ENCODE measurements around the gene TMA7.

The TMA7 gene

DNA sequence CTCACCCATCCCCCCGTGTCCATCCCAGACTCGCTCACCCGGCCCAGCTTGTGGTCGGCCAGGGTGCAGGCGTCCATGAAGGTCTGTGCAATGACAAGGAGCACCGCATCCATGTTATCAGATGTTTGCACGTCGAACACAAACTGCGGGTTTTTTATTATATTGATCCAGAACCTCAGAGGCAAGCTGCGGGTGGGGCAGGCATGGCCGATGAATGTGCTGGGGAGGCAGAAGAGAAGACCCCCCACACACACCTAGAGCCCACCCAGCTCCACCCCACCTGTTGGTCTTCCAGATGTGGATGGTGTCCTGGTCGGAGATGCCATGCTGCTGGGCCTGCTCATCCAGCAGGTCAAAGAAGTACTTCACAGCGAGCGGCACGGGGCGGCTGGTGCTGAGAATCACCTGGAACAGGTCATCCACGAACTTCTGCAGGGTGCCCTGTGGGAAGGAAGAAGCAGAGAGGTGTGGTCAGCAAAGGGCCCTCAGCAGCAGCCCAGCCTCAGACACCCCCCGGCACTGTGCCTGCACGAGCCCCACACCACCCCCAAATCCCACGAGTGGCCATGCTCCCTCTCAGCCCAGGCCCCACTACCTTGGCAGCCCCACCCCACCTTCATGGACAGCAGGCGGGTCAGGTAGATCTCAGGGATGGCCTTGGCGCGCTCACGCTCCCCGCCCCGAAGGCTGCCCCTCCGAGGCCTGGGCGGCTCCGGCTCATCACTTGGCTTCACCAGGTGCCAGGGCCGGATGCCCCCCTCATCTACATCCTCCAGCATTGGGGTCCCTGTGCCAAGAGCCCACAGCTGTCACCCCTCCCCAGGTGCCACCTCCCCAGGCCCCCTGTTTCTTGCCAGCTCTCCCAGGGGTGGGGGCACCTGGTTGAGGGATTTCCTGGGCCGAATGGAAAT is 30.5 kb upstream of the TMA7 start:
- in situ Hi-C loops (cut with HindIII; ENCODE audit: low sequenced_read_pairs) = no loop called here
- DNase-seq (ENCODE audit: low read depth) = no peak
- no peak overlapping the region for H3K4me3 ChIP-seq (ENCODE audit: low read depth, low read length)
- no peak for TF ChIP-seq CTCF (IDR thresholded peaks at IDR 0.05; ENCODE audit: low read depth, low read length, missing control alignments)

- no peak overlapping the region for H3K4me3 ChIP-seq (ENCODE audit: low read depth, low read length)
- no peak for TF ChIP-seq CTCF (IDR thresholded peaks at IDR 0.05; ENCODE audit: low read depth, low read length, missing control alignments)
- no peak for DNase-seq (ENCODE audit: low read depth)
- in situ Hi-C loops (cut with HindIII; ENCODE audit: low sequenced_read_pairs) = no loop called here
These were observed 29.6 kb upstream of the TMA7 start for GRCh38 chr3:48410205-48411040.

GRCh38 chr3:48411041-48411588 is 28.9 kb upstream of the TMA7 start:
- TF ChIP-seq CTCF (IDR thresholded peaks at IDR 0.05; ENCODE audit: low read depth, low read length, missing control alignments) = no peak
- in situ Hi-C loops (cut with HindIII; ENCODE audit: low sequenced_read_pairs) = no loop called here
- no peak overlapping the region for H3K4me3 ChIP-seq (ENCODE audit: low read depth, low read length)
- no peak for DNase-seq (ENCODE audit: low read depth)

DNA sequence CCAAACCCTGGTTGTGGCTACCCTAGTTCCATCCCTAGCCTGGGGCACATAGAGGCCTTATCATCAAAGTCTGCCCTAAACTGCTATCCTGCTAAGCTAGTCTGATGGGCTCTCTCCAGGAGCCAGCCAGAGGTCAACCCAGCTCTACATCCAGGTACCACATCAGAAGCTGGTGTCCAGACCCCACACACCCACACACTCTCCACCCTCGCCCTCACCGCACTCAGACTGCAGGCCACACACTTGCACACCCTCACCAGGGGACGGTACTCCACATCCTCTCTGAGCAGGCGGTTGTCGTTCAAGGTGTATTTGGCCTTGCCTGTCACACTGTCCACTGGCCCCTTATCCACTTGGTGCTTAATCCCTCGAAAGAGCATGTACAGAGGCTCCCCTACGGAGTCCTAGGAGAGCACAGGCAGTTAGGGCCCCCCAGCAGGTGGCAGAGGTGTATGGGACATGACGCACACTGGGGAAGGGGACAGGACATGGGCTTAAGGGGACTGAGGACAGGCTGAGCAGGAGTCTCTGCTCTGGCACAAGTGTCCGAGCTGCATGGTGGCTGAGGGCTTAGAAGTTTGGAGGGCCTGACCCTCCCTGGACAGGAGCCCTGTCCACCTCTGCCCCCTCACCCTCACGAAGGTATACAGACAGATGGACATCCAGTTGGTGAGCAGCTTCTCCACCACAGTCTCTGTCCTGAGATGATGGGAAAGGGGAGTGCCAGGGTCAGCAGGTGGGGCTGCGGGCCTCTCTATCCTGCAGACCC is 28.3 kb upstream of the TMA7 start:
- no peak for TF ChIP-seq CTCF (IDR thresholded peaks at IDR 0.05; ENCODE audit: low read depth, low read length, missing control alignments)
- DNase-seq (ENCODE audit: low read depth) = no peak
- no peak overlapping the region for H3K4me3 ChIP-seq (ENCODE audit: low read depth, low read length)
- in situ Hi-C loops (cut with HindIII; ENCODE audit: low sequenced_read_pairs) = no loop called here

- TF ChIP-seq CTCF (IDR thresholded peaks at IDR 0.05; ENCODE audit: low read depth, low read length, missing control alignments) = no peak
- no peak overlapping the region for H3K4me3 ChIP-seq (ENCODE audit: low read depth, low read length)
- in situ Hi-C loops (cut with HindIII; ENCODE audit: low sequenced_read_pairs) = no loop called here
- no peak for DNase-seq (ENCODE audit: low read depth)
These were observed 27.6 kb upstream of the TMA7 start for GRCh38 chr3:48412375-48413001.
